Hematopoietic multipotent progenitor cell treated with erythropoietin and hydrocortisone succinate and interleukin-3 and kit ligand, for 8 days (in vitro differentiated cells): ENCODE measurements around the gene SPESP1.
A peak's percentile ranks its signal among the peaks of the same experiment; 100 is the strongest.
"Not testable (repeated sequence)": the region's sequence is repeated elsewhere in the genome, so short reads cannot be mapped to it uniquely, and the experiment has no call there.

Experiments
- DNase-seq: peaks from one replicate; pipeline ENCODE4 v3.0.0-alpha.2; 2015

Gene SPESP1

DNA sequence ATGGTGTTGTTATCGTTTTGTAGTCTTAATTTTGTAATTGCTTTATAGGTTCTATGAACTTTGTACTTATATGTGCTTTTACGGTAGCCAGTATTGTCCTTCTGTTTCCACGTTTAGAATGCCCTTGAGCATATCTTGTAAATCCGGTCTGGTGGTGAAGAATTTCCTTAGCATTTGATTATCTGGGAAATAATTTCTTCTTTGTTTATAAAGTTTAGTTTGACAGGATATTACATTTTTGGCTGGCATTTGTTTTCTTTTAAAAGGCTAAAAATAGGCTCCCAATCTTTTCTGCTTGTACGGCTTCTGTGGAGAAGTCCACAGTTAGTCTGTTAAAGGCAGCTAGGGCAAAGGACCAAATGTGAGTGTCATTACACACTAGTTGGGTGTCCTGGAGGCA lies 36.7 kb downstream of the SPESP1 start:
- no peak for DNase-seq

DNA sequence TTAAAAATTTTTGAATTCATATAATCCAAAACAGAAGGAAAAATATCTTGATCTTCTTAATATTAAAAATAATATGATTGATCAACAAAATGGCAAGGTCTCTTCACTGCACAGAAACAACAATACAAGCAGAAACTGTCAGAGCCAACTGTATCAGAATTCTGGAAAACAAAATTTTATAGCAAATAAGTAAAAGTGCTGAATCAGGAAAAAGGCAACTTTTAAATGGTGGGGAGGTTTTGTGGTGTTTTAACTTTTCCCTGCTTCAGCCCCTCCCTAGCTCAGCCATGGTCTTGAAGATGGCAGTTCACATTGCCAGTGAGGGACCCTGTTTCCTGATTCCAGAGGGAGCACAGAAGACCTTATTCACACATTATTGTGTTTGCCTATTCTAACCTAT lies 37.6 kb downstream of the SPESP1 start:
- no peak for DNase-seq

DNA sequence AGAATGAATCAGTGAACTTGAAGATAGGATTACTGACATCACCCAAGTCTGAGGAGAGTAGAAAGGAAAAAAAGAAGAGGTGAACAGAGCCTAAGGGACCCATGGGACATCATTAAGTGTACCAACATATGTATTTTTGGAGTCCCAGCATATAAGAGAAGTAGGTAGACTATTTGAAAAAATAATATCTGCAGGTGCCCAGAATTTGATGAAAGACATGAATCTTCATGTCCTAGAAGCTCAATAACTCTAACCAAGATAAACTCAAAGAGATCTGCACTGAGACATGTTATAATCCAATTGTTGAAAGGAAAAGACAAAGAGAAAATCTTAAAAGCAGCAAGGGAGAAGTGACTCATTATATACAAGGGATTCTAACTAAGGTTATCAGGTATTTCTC lies 39.0 kb downstream of the SPESP1 start:
- DNase-seq = no peak

DNA sequence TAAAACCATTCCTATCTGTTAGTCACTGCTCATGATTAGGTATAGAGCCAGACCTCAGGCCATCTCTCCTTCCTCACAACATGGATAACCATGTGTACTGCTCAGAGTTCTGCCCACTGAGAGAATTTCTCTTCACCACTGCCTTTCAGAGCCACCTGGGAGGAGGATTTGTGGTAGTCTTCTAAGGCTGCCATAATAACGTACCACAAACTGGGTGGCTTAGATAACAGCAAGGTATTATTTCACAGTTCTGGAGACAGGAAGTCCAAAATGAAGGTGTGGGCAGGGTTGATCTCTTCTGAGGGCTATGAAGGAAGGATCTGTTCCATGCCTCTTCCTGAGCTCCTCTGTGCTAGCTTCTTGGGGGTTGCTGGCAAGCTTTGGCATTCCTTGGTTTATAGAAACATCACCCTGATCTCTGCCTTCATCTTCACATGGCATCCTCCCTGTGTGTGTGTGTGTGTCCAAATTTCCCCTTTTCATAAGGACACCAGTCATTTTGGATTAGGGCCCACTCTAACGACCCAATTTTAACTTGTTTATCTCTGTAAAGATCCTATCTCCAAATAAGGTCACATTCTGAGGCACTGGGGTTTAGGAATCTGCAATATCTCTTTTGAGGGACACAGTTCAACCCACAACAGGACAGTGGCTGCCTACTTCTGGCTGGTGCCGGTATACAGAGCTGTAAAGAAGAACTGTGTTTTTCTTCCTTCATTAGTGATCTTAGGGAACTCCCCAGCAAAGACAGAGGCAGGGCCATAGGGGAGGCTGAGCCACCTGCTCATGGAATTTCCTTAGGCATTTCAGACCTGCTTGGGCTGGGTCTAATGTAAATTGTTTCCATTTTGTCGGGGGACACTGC lies 42.1 kb downstream of the SPESP1 start:
- DNase-seq = peak; percentile 76

DNA sequence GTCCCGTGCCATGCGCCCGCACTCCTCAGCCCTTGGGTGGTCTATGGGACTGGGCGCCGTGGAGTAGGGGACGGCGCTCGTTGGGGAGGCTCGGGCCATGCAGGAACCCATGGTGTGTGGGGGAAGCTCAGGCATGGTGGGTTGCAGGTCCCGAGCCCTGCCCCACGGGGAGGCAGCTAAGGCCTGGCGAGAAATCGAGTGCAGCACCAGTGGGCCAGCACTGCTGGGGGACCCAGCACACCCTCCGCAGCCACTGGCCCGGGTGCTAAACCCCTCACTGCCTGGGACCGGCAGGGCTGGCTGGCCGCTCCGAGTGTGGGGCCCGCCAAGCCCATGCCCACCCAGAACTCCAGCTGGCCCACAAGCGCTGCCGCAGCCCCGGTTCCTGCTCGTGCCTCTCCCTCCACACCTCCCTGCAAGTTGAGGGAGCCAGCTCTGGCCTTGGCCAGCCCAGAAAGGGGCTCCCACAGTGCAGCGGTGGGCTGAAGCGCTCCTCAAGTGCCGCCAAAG lies 45.4 kb downstream of the SPESP1 start:
- DNase-seq = not testable (repeated sequence)

DNA sequence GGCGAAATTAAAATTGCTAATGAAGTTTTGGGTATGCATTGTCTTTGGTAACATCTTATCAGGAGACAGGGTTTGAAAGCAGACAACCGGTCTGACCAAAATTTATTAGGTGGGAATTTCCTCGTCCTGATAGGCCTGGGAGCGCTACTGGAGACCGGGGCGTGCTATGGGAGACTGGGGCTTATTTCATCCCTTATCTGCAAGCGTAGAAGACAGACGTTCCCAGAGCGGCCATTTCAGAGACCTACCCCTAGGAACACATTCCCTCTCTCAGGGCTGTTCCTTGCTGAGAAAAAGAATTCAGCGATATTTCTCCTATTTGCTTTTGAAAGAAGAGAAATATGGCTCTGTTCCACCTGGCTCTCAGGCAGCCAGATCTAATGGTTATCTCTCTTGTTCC lies 47.1 kb downstream of the SPESP1 start:
- DNase-seq = not testable (repeated sequence)

DNA sequence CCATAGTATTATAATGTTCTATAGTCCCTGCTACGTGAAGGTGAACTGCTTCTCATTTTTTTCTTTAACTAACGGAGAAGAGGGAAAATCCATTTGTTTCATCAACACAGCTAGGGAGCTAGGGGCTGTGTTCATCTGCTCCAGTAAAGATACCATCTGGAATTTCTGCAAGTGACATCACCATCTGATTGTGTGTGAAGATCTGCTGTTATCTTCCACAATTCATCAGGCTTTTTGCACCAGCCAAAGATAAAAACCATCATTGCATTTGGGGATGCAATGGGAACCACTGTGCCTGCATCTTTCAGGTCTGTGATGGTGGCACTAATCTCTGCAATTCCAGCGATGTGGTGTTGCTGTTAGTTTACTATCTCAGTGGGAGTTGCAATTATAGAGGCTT lies 48.7 kb downstream of the SPESP1 start:
- no peak for DNase-seq

DNA sequence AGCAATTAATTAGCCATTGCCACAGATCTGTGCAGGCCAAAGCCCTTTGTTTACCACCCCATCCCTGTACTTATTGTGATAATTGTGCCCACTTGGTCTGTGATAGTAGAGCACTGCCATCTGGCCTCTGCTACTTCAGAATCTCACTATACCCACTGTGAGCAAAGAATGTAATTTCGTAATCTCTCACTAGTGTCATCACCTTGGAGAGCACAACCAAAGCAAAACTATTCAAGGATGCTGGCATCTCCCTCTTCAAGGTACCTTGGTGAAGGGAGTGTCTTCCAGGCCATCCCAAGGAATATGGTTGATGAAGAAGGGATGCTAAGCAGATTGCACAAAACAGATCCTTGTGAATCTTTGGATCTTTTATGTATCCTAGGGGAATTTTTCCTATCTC lies 49.5 kb downstream of the SPESP1 start:
- no peak for DNase-seq

DNA sequence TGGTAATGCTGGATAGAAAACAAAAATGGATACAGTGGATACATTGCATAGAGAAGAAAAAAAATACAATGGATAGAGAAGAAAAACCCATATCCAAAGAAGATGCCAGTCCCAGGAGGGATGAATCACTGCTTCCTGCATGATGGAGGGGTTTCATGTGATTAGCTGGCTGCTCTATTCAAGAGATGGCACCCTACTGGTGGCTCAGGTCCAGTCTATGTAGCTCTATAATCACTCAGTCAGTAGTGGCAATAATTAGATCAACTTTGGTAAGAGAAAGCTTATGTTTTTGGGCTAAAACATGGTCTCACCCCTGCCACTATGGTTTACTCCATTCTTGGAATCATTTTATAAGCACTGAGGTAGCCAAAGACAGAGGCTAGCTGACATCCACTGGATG lies 50.5 kb downstream of the SPESP1 start:
- no peak for DNase-seq

DNA sequence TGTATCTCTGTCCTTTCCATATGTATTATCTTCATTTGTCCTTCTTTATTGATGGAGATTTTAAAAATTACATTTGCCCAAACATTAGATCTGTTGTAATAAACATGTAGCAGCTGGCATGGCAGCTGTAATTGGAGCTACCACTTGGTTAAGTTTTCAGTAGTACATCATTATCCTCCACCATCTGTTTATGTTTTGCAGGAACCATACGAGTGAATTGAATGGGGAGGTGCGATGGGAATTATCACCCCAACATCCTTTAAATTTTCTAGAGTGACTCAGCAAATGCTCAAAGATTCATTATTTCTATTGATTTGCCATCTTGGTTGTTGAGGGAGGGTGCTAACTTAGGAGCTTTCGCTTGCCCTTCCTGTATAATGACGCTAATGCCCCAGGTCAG lies 51.6 kb downstream of the SPESP1 start:
- DNase-seq = no peak

DNA sequence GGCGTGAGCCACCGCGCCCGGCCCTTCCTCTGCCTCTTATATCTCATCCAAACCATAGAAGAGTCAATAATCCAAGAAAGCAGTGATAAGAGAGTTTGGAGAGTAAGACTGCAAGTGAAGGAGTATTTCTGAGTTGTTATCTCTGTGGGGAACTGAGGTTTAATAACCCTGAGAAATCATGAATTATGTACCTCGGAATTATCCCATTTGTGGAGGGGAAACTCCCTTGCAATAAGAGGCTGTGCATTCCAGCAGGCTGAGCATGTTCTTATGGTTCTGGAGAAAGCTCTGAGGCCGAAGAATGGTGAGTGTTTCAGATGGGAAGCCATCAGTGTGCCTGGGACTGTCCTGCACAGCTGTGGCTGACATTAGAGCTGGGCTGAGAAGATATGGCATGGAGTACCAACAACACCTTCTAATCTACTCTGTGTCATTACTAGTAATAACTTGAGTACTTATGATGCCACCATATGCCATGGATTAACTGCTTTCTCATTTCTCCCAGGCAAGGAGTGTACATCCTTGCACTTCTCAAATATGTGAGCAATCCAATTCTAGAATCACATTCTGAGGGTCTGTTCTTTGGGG lies 52.7 kb downstream of the SPESP1 start:
- peak; percentile 68 for DNase-seq

DNA sequence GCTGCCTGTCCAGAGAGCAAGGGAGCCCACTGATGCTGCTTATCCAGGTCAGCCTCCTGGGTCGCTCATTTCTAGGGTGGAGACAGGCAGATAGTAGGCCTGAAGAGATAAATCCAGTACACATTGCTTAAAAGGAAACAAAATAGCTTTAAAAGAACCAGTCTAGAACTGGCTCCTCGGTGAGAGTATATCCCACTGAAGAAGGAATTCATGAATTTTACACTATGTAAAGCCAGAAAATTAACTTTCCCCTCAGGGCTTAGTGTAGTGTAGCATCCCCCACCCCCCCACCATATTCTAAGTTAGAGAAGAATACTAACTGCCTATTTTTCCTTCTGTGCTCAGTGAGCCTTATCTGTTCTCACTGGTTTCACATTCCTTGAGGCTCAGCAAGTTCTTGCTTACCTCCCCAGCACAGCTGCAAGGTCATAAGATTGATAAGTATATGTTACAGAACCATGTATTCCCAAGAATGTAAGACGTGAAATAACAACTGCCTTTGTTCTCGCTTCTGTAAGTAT lies 53.7 kb downstream of the SPESP1 start:
- DNase-seq = peak; percentile 96

DNA sequence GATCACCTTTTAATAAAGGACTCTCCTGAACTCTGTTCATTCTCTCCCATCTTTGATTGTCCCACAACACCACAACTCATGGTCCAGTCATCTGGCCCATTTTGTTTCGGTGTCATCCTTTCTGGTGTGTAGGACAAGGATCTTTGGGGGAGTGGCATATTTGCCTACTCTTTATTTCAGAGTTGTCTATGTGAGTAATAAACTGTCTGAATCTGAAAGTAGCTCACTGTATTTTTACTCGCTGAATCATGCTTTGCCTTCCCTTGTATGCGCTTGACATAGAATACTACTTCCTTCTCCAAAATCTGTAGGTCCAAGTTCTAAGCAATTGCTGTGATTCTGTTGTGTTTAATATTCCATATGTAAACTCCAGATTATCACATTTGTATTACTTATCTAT lies 54.3 kb downstream of the SPESP1 start:
- no peak for DNase-seq

DNA sequence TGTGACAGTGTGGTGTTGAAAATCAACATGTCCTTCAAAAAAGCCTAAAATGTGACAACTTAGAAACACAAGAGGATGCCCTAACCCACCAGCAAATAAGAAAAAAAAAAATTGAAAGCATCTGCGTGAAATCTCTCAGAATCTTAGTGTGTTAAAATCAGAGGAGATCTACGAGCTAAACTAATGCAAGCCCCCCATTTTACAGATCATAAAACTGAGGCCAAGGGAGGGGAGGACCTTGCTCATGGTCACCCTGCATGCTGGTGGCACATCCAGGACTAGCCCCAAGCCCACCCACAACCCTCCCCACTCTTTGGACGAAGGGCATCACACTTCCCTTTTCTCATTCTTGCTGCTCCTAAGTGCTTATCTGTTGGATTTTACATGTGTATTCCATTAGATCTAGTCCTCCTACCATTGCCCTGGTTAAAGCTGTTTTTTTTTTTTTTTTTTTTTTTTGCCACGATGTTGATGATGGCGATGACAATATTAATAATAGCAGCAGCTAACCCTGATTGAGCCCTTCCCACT lies 55.1 kb downstream of the SPESP1 start:
- DNase-seq = no peak

DNA sequence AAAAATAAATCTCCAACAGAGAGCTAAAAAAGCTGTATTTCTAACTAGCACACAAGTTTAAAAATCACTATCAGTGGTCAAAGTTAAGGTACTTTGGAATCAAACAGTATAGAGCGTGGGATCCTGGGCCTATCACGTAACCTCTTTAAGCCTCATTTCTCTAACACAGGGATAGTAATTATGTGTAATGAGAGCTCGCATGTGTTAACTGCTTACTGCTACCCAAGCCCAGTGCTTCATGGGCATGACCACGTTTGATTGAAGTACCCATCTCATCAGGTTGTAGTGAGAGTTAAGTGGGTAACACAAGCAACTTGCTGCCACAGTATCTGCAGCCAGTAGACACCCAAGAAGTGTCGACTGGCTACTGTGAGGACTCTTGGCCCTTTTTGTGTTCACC lies 56.0 kb downstream of the SPESP1 start:
- no peak for DNase-seq

DNA sequence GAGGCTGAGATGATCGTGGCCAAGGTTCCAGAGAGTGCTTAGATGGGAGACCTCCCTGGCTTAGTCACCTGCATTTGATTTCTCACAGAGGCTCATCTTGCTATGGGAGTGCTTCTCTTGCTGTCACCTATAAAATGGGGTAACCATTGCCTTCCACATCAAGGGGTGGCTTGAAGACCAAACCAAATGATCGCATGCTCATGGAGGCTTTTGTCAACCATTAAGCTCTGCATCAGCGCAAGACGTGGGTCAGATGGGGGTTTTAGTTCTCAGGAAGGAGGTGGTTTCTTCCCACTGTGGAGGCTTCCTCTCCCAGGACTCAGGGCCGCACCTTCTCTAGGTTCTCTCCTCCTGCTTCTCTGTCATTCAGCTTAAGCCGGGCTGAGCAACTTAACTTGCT lies 56.8 kb downstream of the SPESP1 start:
- no peak for DNase-seq

DNA sequence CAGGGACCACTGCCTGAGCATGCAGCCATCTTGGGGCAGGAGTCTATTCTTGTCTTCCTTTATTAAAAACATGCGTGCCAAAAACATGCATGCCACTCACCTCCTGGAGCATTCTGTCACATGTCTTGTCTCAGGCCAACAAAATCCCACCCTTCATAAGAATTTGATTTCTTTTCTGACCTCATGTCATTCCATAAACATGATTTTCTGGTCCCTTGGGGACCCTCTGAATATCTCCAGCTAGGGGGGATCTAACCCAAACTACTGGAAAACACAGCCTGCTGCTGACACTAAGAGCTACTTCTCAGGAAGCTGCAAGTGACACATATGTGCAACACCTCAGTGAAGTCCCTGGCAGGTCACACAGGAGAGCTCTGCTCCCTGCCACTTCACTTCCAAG lies 57.4 kb downstream of the SPESP1 start:
- no peak for DNase-seq

DNA sequence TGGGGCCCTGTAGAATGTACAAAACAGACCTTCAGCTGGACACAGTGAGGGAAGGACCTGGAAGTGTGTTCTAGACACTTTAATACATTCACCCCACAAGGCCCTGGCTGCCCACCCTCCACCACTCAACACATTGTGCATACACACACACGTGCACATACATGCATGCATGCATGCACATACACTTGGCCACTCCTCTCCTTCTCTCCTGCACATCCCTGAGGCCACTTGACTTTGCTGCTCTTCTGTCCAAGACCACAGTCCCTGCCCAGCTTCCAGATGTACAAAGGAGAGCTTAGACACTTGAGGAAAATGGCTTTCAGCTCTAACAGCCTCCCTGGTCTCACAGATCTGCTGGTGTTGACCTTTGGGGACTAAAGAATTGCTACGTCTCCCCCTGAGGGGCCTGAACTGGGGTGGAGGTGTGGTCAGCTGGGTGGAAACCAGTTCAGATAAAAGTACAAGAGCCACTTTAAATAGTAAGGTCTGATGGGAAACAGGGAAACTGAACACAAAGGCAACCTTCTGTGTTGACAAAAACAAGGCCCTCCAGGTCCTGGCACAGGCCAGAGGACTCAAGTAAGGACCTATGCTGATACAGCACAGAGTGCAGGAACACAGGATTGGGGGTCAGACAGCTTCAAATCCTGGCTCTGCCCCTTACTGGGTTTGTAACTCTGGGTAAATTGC lies 59.4 kb downstream of the SPESP1 start:
- peak; percentile 28 for DNase-seq

DNA sequence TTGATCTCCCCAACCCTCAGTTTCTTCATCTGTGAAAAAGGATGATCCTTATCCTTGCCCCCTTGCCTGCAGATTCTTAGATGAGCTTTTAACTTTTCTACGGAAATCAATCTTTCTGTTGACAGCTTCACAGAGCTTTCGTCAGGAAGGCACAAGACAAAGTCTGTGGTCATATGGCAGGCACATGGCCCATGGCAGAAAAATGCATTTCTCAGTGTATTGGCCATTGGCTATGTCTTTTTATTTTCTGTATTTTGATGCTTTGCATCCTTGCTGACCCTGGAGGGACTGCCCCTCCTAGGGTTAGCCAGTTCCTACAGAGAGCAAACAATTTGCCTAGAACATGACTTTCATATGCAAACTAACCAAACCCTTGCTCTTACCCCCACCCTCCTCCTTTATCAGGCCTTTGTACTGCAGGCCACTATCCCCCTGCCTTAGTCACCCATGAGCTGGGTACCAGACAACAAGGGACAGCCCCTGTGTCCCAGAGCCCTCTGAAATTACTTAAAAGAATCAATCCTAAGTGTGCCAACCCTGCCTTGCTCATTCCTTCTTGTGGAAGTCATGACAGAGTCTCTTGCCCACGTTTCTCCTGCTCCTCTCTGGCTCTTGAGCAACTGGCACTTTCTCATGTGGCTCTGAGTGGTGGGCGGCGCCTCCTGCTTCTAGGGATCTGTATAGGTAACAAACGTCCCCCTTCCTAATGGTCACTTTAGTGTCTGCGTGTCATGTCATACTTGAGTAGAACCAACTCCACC lies 60.1 kb downstream of the SPESP1 start:
- DNase-seq = peak; percentile 55

DNA sequence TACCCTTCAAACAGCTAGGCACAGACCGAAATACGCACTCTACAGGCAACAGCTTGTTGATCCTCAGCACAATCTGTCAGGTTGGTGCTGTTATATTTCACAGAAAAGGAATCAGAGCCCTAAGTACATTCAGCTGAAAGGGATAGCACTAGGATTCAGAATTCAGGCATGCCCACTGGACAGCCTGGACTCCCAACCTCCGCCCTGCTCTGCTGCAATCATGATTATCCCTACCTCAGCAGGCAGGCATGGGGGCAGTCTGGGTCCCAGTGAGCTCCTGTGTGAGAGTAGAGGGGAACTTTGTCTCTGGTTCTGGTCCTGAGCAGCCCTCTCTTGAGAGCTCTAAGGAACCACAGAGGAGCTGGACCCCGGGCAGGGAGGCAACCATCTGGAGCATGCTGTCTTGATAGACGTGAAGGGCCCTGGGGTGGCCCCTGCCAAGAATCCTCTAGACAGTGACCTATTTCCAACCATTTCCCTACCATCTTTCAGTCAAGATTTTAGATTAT lies 60.7 kb downstream of the SPESP1 start:
- no peak for DNase-seq

DNA sequence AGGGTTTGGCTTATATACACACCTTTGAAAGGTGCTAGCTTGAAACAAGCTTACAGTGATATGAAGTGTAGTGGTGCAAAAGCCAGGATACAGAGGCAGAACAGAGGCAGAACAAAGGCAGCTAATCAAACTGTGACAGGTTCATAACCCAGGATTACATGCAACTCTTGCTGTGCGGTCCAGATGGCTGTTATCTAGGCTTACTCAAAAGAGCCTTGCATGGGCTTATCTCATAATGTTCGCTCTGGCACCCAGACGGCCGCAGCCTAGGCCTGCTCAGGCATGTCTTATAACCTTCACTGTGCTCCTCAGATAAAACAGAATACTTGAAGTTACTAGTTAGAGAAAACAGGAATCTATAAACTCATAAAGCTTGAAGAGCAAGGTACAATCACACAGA lies 61.4 kb downstream of the SPESP1 start:
- DNase-seq = peak; percentile 99

DNA sequence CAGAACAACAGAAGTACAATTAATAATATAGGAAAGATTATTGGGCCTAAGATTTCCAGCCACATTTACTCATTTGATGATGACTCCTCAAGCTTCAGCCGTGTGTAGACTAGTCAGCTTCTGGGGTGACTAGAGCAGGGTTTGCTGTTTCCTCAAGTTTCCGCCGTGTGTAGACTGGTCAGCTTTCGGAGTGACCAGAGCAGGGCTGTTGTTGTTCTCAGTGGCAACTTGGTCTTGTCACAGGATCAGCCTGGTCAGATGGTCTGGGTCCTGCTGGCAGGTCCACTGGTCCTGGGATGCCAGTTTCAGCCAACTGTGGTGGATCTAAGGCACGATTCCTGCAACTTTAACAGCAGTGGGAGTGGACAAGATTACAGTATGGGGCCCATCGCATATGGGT lies 62.4 kb downstream of the SPESP1 start:
- no peak for DNase-seq
